ENCODE results near the gene CEP72. TPM values are rescaled to one million over a fixed set of nuclear protein-coding genes. Genes with fewer than 3 reads are reported as not detected.

CEP72 gene
- total RNA-seq, 2 donors from 2014 or later = 3.8 to 21.0 TPM

DNA sequence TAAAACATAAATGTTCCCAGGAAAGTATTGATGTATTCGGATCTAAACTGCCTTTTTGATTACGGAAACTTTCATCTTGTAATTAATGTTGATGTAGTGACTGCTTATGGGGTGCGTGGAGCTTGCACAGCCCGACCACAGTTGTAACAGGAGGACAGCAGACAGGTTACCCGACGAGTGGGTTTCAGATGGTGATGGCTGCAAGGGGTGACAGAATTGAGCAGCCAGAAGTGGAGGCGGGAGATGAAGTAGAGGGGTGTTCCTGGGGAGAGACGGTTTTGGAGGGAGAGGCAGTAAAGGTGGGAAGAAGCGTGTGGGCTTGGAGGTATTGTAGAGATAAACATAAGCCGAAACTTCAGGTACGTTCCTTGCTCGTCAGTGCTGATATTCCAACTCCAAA, 5.8 kb downstream of the CEP72 start:
- DNase-seq = no peak
- TF ChIP-seq CTCF (IDR thresholded peaks at IDR 0.05) = no peak
- H3K27me3 ChIP-seq = no peaks in the 10 kb centered on the region
- H3K9ac ChIP-seq (ENCODE audit: low read depth in 2 of 2, low read length in 2 of 2) = no peak overlapping the region
- no peak overlapping the region for H3K27ac ChIP-seq
- H3K4me3 ChIP-seq = no peak overlapping the region
- no peaks in the 10 kb centered on the region for H3K4me1 ChIP-seq
- no peaks in the 10 kb centered on the region for H3K9me3 ChIP-seq
- no peaks in the 10 kb centered on the region for H3K36me3 ChIP-seq
- intact Hi-C loops (cut with DNase I) = loop anchor here (10.0 kb wide), 2 partner anchors 143 to 173 kb away; partner anchors contain the start of gene EXOC3

GRCh38 chr5:618450-618849, 6.3 kb downstream of the CEP72 start:
- TF ChIP-seq CTCF (IDR thresholded peaks at IDR 0.05) = no peak
- Histone ChIP-seq H3K9me3 (no peaks in the 10 kb centered on the region), H3K36me3 (no peaks in the 10 kb centered on the region), H3K27ac (no peak overlapping the region), H3K4me1 (no peaks in the 10 kb centered on the region), H3K9ac (ENCODE audit: low read depth in 2 of 2, low read length in 2 of 2) (no peak overlapping the region), H3K27me3 (no peaks in the 10 kb centered on the region), H3K4me3 (no peak overlapping the region)
- intact Hi-C loops (cut with DNase I) = loop anchor here (10.0 kb wide), 2 partner anchors 144 to 174 kb away; partner anchors contain the start of gene EXOC3
- no peak for DNase-seq

DNA sequence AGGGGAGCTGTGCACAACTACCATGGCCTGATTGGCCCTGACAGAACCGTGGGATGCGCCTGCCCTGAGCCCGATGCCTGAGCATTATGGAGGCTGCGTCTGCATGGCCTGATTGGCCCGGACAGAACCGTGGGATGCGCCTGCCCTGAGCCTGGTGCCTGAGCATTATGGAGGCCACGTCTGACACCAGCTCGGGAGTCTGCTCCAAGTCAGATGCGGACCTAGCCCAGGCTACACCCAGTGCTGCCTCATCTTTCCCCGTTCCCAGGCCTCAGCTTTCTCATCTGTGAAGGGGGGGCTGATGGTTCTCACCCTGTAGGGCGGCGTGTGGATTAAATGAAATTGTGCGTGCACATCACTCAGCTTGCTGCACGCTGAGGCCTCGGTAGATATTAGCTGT, 7.3 kb downstream of the CEP72 start:
- no peaks in the 10 kb centered on the region for H3K27me3 ChIP-seq
- no peak for TF ChIP-seq CTCF (IDR thresholded peaks at IDR 0.05)
- no peak for DNase-seq
- no peak overlapping the region for H3K4me3 ChIP-seq
- no peaks in the 10 kb centered on the region for H3K4me1 ChIP-seq
- H3K9ac ChIP-seq (ENCODE audit: low read depth in 2 of 2, low read length in 2 of 2) = no peak overlapping the region
- intact Hi-C loops (cut with DNase I) = loop anchor here (10.0 kb wide), 2 partner anchors 145 to 175 kb away; partner anchors contain the start of gene EXOC3
- H3K36me3 ChIP-seq = no peaks in the 10 kb centered on the region
- no peak overlapping the region for H3K27ac ChIP-seq
- H3K9me3 ChIP-seq = no peaks in the 10 kb centered on the region

- H3K9me3 ChIP-seq = no peaks in the 10 kb centered on the region
- no peak overlapping the region for H3K4me3 ChIP-seq
- H3K9ac ChIP-seq (ENCODE audit: low read depth in 2 of 2, low read length in 2 of 2) = no peak overlapping the region
- TF ChIP-seq CTCF (IDR thresholded peaks at IDR 0.05) = no peak
- H3K4me1 ChIP-seq = no peaks in the 10 kb centered on the region
- H3K36me3 ChIP-seq = no peaks in the 10 kb centered on the region
- H3K27me3 ChIP-seq = no peaks in the 10 kb centered on the region
- intact Hi-C loops (cut with DNase I) = no loop called here
- no peak overlapping the region for H3K27ac ChIP-seq
- DNase-seq = no peak
These were observed 8.0 kb downstream of the CEP72 start for GRCh38 chr5:620152-620551.

DNA sequence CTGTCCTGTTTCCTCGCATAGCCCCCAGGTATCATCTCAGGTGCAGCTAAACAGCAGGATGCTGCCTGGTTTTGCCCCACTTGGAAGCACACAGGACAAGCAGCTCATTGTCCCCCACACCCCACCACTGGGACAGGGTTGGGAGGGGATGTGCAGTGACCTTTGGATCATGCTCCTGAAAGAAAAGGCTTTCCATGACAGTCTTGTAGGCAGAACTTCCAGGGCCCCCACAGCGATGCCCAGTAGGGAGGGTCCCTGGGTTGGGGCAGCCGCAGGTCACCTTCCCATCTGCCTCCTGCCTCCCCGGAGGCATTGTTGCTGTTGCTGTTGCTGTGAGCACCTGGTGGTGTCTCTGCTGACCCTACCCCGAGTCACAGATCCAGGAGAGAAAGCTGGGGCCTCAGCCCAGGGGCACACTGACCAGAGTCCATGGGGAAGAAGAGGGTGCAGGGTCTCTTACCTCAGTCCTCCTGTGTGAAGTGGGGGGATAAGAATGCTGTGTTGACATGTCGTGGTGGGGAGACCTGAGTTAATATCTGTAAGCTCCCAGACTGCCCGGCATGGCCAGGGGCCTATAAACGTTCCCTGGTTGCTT, 8.5 kb downstream of the CEP72 start:
- Histone ChIP-seq H3K4me3 (no peak overlapping the region), H3K27me3 (no peaks in the 10 kb centered on the region), H3K27ac (no peak overlapping the region), H3K9ac (ENCODE audit: low read depth in 2 of 2, low read length in 2 of 2) (no peak overlapping the region), H3K4me1 (no peaks in the 10 kb centered on the region), H3K9me3 (no peaks in the 10 kb centered on the region), H3K36me3 (no peaks in the 10 kb centered on the region)
- intact Hi-C loops (cut with DNase I) = no loop called here
- no peak for DNase-seq
- TF ChIP-seq CTCF (IDR thresholded peaks at IDR 0.05) = no peak
